IMR-90 (cell line): Measurements from ENCODE around the gene FANK1.

Source experiments
- CTCF ChIP-seq: conservative IDR thresholded peaks from 2 replicates; pipeline ENCODE4 v1.5.1; 2012; ENCODE audit warnings: mild to moderate bottlenecking, low read depth, low read length, improper control_type of control experiment
- RAD21 ChIP-seq: IDR thresholded peaks from 2 replicates; pipeline ENCODE4 v1.6.1; 2012; ENCODE audit warnings: low read length, improper control_type of control experiment

GRCh38 chr10:126037946-126038345, 141.6 kb downstream of the FANK1 start:
- TF ChIP-seq CTCF, result no peak
- TF ChIP-seq RAD21, result no peak
